ENCODE results near the gene PLXNA2. TPM values are rescaled to one million over a fixed set of nuclear protein-coding genes. Genes with fewer than 3 reads are reported as not detected.

Gene PLXNA2
- polyA plus RNA-seq, 2 of the 4 experiments (the other 2 are of a cell fraction), result 0.36 to 0.87 TPM

- CTCF ChIA-PET, result interaction anchor here (1.0 to 26.1 kb wide), 6 partner anchors 11 to 114 kb away, joined by 3 to 417 read pairs (median 4); partner anchors contain the start of gene PLXNA2
- DNase-seq (ENCODE audit: low read depth in 1 of 2, low spot score in 1 of 2) (no peak), FAIRE-seq (no peak), ATAC-seq (no peak)
- POLR2A ChIA-PET, result interaction anchor here (0.5 kb wide), 1 partner anchor 281 kb away, joined by 5 read pairs; no protein-coding TSS in a partner anchor
- WGBS (ENCODE audit: missing lambda C conversion rate), result 74% methylated on average over 2 of the region's 2 CpGs
- no peak overlapping the region for H3K4me3 ChIP-seq
- no peak overlapping the region for H3K27ac ChIP-seq
- no peak for TF ChIP-seq POLR2AphosphoS2 (conservative IDR thresholded peaks at IDR 0.05; ENCODE audit: low read length)
- no peaks in the 10 kb centered on the region for H3K9me3 ChIP-seq
- peaks cover 10% of the 10 kb centered on the region; the same call in 2 of the 3 replicates for H3K4me1 ChIP-seq
- H3K4me2 ChIP-seq, result no peak overlapping the region
Observed at GRCh38 chr1:208135354-208135753, 108.8 kb downstream of the PLXNA2 start.

- H3K9me3 ChIP-seq, result no peaks in the 10 kb centered on the region
- DNase-seq (ENCODE audit: low read depth in 1 of 2, low spot score in 1 of 2), result no peak
- ATAC-seq, result no peak
- ChIA-PET CTCF (interaction anchor here (1.0 to 26.1 kb wide), 8 partner anchors 12 to 113 kb away, joined by 3 to 417 read pairs (median 4); partner anchors contain the start of gene PLXNA2), POLR2A (interaction anchor here (0.5 kb wide), 1 partner anchor 280 kb away, joined by 5 read pairs; no protein-coding TSS in a partner anchor)
- no peak overlapping the region for H3K4me2 ChIP-seq
- TF ChIP-seq HOXB5 (CRISPR knock-in tag; IDR thresholded peaks at IDR 0.05) (no peak), ZSCAN20 (CRISPR knock-in tag; IDR thresholded peaks at IDR 0.05) (no peak), SMC3 (IDR thresholded peaks at IDR 0.05) (no peak), E2F6 (IDR thresholded peaks at IDR 0.05; ENCODE audit: borderline replicate concordance, low read depth) (no peak), POLR2A (IDR thresholded peaks at IDR 0.05; ENCODE audit: low read length) (no peak), POLR2AphosphoS2 (conservative IDR thresholded peaks at IDR 0.05; ENCODE audit: low read length) (no peak), PBX3 (IDR thresholded peaks at IDR 0.05) (no peak), USF2 (IDR thresholded peaks at IDR 0.05) (no peak), NR3C1 (IDR thresholded peaks at IDR 0.05) (no peak), CBX2 (IDR thresholded peaks at IDR 0.05; ENCODE audit: borderline replicate concordance, low read depth) (no peak), RAD21 (conservative IDR thresholded peaks at IDR 0.05 in 1 of 2, IDR thresholded peaks at IDR 0.05 in 1 of 2) (no peak), PHF8 (IDR thresholded peaks at IDR 0.05; ENCODE audit: borderline replicate concordance, low read depth) (no peak), CHD2 (IDR thresholded peaks at IDR 0.05; ENCODE audit: low read length, partially characterized antibody) (no peak), BHLHE40 (IDR thresholded peaks at IDR 0.05; ENCODE audit: low read depth, low read length) (no peak), REST (IDR thresholded peaks at IDR 0.05) (no peak), ESRRA (IDR thresholded peaks at IDR 0.05; ENCODE audit: borderline replicate concordance, low read length) (no peak), TP53 (CRISPR knock-in tag; IDR thresholded peaks at IDR 0.05) (no peak), FOXS1 (CRISPR knock-in tag; IDR thresholded peaks at IDR 0.05) (no peak)
- 73% methylated on average over 5 of the region's 5 CpGs for WGBS (ENCODE audit: missing lambda C conversion rate)
- no peak overlapping the region for H3K27ac ChIP-seq
- FAIRE-seq, result no peak
- peaks cover 10% of the 10 kb centered on the region; the same call in 2 of the 3 replicates for H3K4me1 ChIP-seq
- H3K4me3 ChIP-seq, result no peak overlapping the region
Observed at GRCh38 chr1:208134491-208134890, 109.7 kb downstream of the PLXNA2 start.
